K562 (cell line): ENCODE results near the gene SPTBN4. TPM values are rescaled to one million over a fixed set of nuclear protein-coding genes. Genes with fewer than 3 reads are reported as not detected.

Source experiments
- BCOR ChIP-seq: fragments of 450-650 bp; IDR thresholded peaks from 2 replicates; pipeline ENCODE4 v1.6.1; 2016
- CHD7 ChIP-seq: fragments of 200-600 bp; sonication (generic); IDR thresholded peaks from one replicate; pipeline ENCODE4 v1.6.1; 2012; ENCODE audit warnings: mild to moderate bottlenecking, low read depth, low read length, inconsistent platforms
- ELK1 ChIP-seq: sonication (generic); formaldehyde crosslinking; IDR thresholded peaks from 2 replicates; pipeline ENCODE4 v1.8.1; 2022; ENCODE audit warnings: missing genetic modification reagents
- FOXA1 ChIP-seq: fragments of 450-650 bp; IDR thresholded peaks from 2 replicates; pipeline ENCODE4 v1.6.1; 2016; ENCODE audit warnings: mild to moderate bottlenecking, borderline replicate concordance
- HMGN3 ChIP-seq: IDR thresholded peaks from 2 replicates; pipeline ENCODE4 v1.6.1; 2011; ENCODE audit warnings: borderline replicate concordance, low read depth, mild to moderate bottlenecking, mixed read lengths, low read length; ENCODE audit not compliant: insufficient read length; ENCODE audit errors: extremely low read depth
- NRF1 ChIP-seq, 2 experiments: fragments of 450-650 bp; IDR thresholded peaks in 1 of 2; conservative IDR thresholded peaks in 1 of 2; 2 replicates each; pipeline ENCODE4 v1.6.1; 2014; ENCODE audit warnings: mild to moderate bottlenecking in 2 of 2
- SP1 ChIP-seq: sonication (generic); formaldehyde crosslinking; IDR thresholded peaks from 2 replicates; pipeline ENCODE4 v1.8.1; 2022; ENCODE audit warnings: mild to moderate bottlenecking, missing genetic modification reagents
- SUPT5H ChIP-seq: fragments of 450-650 bp; IDR thresholded peaks from 2 replicates; pipeline ENCODE4 v1.6.1; 2016
- ZMIZ1 ChIP-seq, 2 experiments: fragments of 150-350 bp in 1 of 2; IDR thresholded peaks; 2 replicates each; pipeline ENCODE4 v1.6.1; 2012 to 2016; ENCODE audit warnings: low read depth in 2 of 2, low read length in 2 of 2, mild to moderate bottlenecking in 1 of 2, moderate library complexity in 1 of 2
- ZNF263 ChIP-seq: sonication (generic); formaldehyde crosslinking; IDR thresholded peaks from 2 replicates; pipeline ENCODE4 v1.8.0; 2022; ENCODE audit warnings: mild to moderate bottlenecking, missing genetic modification reagents, borderline replicate concordance
- ZNF696 ChIP-seq: fragments of 250-450 bp; sonication (Bioruptor Pico); conservative IDR thresholded peaks from 2 replicates; pipeline ENCODE4 v1.4.0; 2020; ENCODE audit warnings: mild to moderate bottlenecking, moderate library complexity
- polyA plus RNA-seq, 8 experiments: library from polyadenylated mRNA; depleted of rRNA in 4 of 8; stranded (reverse) in 5 of 8; unstranded in 3 of 8; fragments of >200 nt; fragmentation: Nextera tagmentation in 2 of 8; fragmentation: Illumina TruSeq in 1 of 8; extraction: Ambion mirVana in 2 of 8; extraction: Trizol in 1 of 8; gene quantifications; 2 replicates each; pipeline versions ENCODE4 v1.2.1 to v1.2.3, GENCODE V29; 2011 to 2014; ENCODE audit warnings: inconsistent platforms in 1 of 8, missing spikeins in 1 of 8
- total RNA-seq, 7 experiments: library from RNA; depleted of rRNA in 6 of 7; stranded (reverse); fragments of >200 nt in 6 of 7; fragmentation: Illumina TruSeq in 2 of 7; extraction: Trizol in 2 of 7; gene quantifications; 2 replicates each; pipeline versions ENCODE4 v1.2.1 to v1.2.3, GENCODE V29; 2011 to 2021; ENCODE audit warnings: low replicate concordance in 1 of 7

Gene SPTBN4
- total and polyA plus RNA-seq, 9 of the 15 experiments (the other 6 are each of a cell fraction or from before 2014, with no cell fraction given) = 0.01 to 1.5 (median 0.86) TPM

- TF ChIP-seq CHD7 (no peak), ZMIZ1 (IDR thresholded peaks at IDR 0.05; ENCODE audit: low read depth in 2 of 2, low read length in 2 of 2) (no peak), ELK1 (no peak), NRF1 (conservative IDR thresholded peaks at IDR 0.05 in 1 of 2, IDR thresholded peaks at IDR 0.05 in 1 of 2) (peak in 1 of 2 experiments; percentile 15; a peak in 1 of 4 replicates), FOXA1 (no peak), HMGN3 (no peak), SUPT5H (peak; percentile 59), BCOR (no peak), ZNF696 (no peak), SP1 (CRISPR knock-in tag) (peak; percentile 86), ZNF263 (CRISPR knock-in tag) (no peak)
Observed at GRCh38 chr19:40576585-40577451, 110.0 kb downstream of the SPTBN4 start, which contains the start of gene SHKBP1 (continued).
